ENCODE data around the gene VAMP4. TPM values are rescaled to one million over a fixed set of nuclear protein-coding genes. Genes with fewer than 3 reads are reported as not detected.

VAMP4 gene
- total and polyA plus RNA-seq, 10 of the 15 experiments (the other 5 are each of a cell fraction or from before 2014, with no cell fraction given): 0.90 to 7.9 (median 4.3) TPM

GRCh38 chr1:171788696-171789095 lies 46.8 kb upstream of the VAMP4 start:
- no peak for DNase-seq (ENCODE audit: low read depth, low spot score)

More at GRCh38 chr1:171788696-171789095, 46.8 kb upstream of the VAMP4 start:
- Histone ChIP-seq H3K27ac (ENCODE audit: control insufficient read depth, insufficient read depth) (no peak overlapping the region), H3K4me1 (ENCODE audit: control insufficient read depth, insufficient read depth, low read length) (peaks cover 10% of the 10 kb centered on the region; the same call in 1 of the 2 replicates), H3K27me3 (replicated peaks in 1 of 2; ENCODE audit: control insufficient read depth in 2 of 2, insufficient read depth in 2 of 2, low read length in 1 of 2) (no peaks in the 10 kb centered on the region), H2AFZ (ENCODE audit: control insufficient read depth, low read depth, low read length) (no peak overlapping the region), H3K36me3 (ENCODE audit: control insufficient read depth in 2 of 2, insufficient read depth in 2 of 2, low read length in 1 of 2) (peaks cover 18 to 46% of the 10 kb centered on the region in 2 experiments), H3K79me2 (ENCODE audit: control insufficient read depth, insufficient read depth, low read length) (peaks cover 20% of the 10 kb centered on the region), H3K9ac (ENCODE audit: control insufficient read depth, insufficient read depth, low read length) (no peak overlapping the region), H3K4me2 (ENCODE audit: control insufficient read depth, insufficient read depth) (no peak overlapping the region), H3K9me3 (replicated peaks; ENCODE audit: control insufficient read depth, insufficient read depth, low read length) (no peaks in the 10 kb centered on the region), H4K20me1 (ENCODE audit: control insufficient read depth, insufficient read depth) (no peaks in the 10 kb centered on the region), H3K4me3 (no peak overlapping the region)
- no peak for FAIRE-seq
- WGBS (ENCODE audit: insufficient coverage, insufficient replicate concordance, low lambda C conversion rate, missing lambda C conversion rate): 98% methylated on average over 5 of the region's 5 CpGs
- ATAC-seq: peak; percentile 50
- TF ChIP-seq EP300 (IDR thresholded peaks at IDR 0.05; ENCODE audit: borderline replicate concordance in 1 of 2, control insufficient read depth in 1 of 2, low read depth in 2 of 2, low read length in 2 of 2) (no peak), ZNF384 (IDR thresholded peaks at IDR 0.05; ENCODE audit: borderline replicate concordance, low read depth, low read length) (no peak), BMI1 (IDR thresholded peaks at IDR 0.05; ENCODE audit: borderline replicate concordance) (no peak)
- TF ChIP-seq, protein P1, sequence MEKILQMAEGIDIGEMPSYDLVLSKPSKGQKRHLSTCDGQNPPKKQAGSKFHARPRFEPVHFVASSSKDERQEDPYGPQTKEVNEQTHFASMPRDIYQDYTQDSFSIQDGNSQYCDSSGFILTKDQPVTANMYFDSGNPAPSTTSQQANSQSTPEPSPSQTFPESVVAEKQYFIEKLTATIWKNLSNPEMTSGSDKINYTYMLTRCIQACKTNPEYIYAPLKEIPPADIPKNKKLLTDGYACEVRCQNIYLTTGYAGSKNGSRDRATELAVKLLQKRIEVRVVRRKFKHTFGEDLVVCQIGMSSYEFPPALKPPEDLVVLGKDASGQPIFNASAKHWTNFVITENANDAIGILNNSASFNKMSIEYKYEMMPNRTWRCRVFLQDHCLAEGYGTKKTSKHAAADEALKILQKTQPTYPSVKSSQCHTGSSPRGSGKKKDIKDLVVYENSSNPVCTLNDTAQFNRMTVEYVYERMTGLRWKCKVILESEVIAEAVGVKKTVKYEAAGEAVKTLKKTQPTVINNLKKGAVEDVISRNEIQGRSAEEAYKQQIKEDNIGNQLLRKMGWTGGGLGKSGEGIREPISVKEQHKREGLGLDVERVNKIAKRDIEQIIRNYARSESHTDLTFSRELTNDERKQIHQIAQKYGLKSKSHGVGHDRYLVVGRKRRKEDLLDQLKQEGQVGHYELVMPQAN (conservative IDR thresholded peaks at IDR 0.05): no peak
- POLR2A ChIA-PET: no interaction called here
- SMC1A ChIA-PET (ENCODE audit: uncharacterized antibody, unreplicated experiment): interaction anchor here (1.6 kb wide), 1 partner anchor 12 kb away, joined by 6 read pairs; no protein-coding TSS in a partner anchor
- in situ Hi-C loops (cut with MboI): loop anchor here (25.0 kb wide), 1 partner anchor 649 kb away; the partner anchor contains the start of gene PIGC
- no TSS peak for BruUV-seq (replicated peaks)
- CTCF ChIA-PET: interaction anchor here (1.5 to 4.3 kb wide), 2 partner anchors 12 to 304 kb away, joined by 3 to 29 read pairs; no protein-coding TSS in a partner anchor
- RAD21 ChIA-PET (ENCODE audit: unreplicated experiment): no interaction called here
- intact Hi-C loops (cut with micrococcal nuclease; ENCODE audit: unreplicated experiment): loop anchor here (10.0 kb wide), 1 partner anchor 144 kb away; no protein-coding TSS in a partner anchor
